ENCODE measurements around the gene RPL12.

Gene RPL12

GRCh38 chr9:127402401-127403090 lies 48.7 kb downstream of the RPL12 start:
- H3K4me1 Mint-ChIP-seq (ENCODE audit: low read depth in 2 of 2) = peaks cover 7 to 8% of the 10 kb centered on the region in 2 donors
- H3K27ac Mint-ChIP-seq = no peak overlapping the region
- no peak for DNase-seq
- no peak for ATAC-seq (replicated peaks)
- peaks cover 2% of the 10 kb centered on the region for H3K36me3 Mint-ChIP-seq (ENCODE audit: insufficient read depth)
- H3K9me3 Mint-ChIP-seq = no peaks in the 10 kb centered on the region
- peaks cover 0 to 8% of the 10 kb centered on the region in 2 donors for H3K27me3 Mint-ChIP-seq
- no peak overlapping the region for H3K4me3 Mint-ChIP-seq

- no peaks in the 10 kb centered on the region for H3K36me3 Mint-ChIP-seq (ENCODE audit: insufficient read depth)
- no peak for ATAC-seq (replicated peaks)
- no peak for DNase-seq
- H3K4me1 Mint-ChIP-seq (ENCODE audit: low read depth in 2 of 2) = peaks cover 11 to 16% of the 10 kb centered on the region in 2 donors
- H3K27ac Mint-ChIP-seq = no peak overlapping the region
- H3K4me3 Mint-ChIP-seq = no peak overlapping the region
- H3K27me3 Mint-ChIP-seq = peaks cover 0 to 8% of the 10 kb centered on the region in 2 donors
- no peaks in the 10 kb centered on the region for H3K9me3 Mint-ChIP-seq
Observed at GRCh38 chr9:127399736-127400269, 51.4 kb downstream of the RPL12 start.

- H3K4me3 Mint-ChIP-seq = peak overlapping the region; percentile 80 to 85
- H3K9me3 Mint-ChIP-seq = no peaks in the 10 kb centered on the region
- peaks cover 0 to 8% of the 10 kb centered on the region in 2 donors for H3K27me3 Mint-ChIP-seq
- H3K4me1 Mint-ChIP-seq (ENCODE audit: low read depth in 2 of 2) = peaks cover 11 to 16% of the 10 kb centered on the region in 2 donors
- H3K27ac Mint-ChIP-seq = peak overlapping the region; percentile 59 to 85
- no peak for DNase-seq
- no peak for ATAC-seq (replicated peaks)
- no peaks in the 10 kb centered on the region for H3K36me3 Mint-ChIP-seq (ENCODE audit: insufficient read depth)
Observed at GRCh38 chr9:127398715-127399400, 52.3 kb downstream of the RPL12 start.

- Mint-ChIP-seq H3K27ac (peak overlapping the region; percentile 59 to 85), H3K27me3 (peaks cover 0 to 8% of the 10 kb centered on the region in 2 donors), H3K9me3 (no peaks in the 10 kb centered on the region), H3K4me1 (ENCODE audit: low read depth in 2 of 2) (peaks cover 11 to 16% of the 10 kb centered on the region in 2 donors), H3K36me3 (ENCODE audit: insufficient read depth) (no peaks in the 10 kb centered on the region), H3K4me3 (peak overlapping the region; percentile 80 to 85)
- no peak for DNase-seq
- ATAC-seq (replicated peaks) = no peak
Observed at GRCh38 chr9:127398275-127398647, 52.9 kb downstream of the RPL12 start.

Data from effector memory CD8-positive, alpha-beta T cell (primary cell).